ENCODE measurements around the gene TDRD3.

The TDRD3 gene

DNA sequence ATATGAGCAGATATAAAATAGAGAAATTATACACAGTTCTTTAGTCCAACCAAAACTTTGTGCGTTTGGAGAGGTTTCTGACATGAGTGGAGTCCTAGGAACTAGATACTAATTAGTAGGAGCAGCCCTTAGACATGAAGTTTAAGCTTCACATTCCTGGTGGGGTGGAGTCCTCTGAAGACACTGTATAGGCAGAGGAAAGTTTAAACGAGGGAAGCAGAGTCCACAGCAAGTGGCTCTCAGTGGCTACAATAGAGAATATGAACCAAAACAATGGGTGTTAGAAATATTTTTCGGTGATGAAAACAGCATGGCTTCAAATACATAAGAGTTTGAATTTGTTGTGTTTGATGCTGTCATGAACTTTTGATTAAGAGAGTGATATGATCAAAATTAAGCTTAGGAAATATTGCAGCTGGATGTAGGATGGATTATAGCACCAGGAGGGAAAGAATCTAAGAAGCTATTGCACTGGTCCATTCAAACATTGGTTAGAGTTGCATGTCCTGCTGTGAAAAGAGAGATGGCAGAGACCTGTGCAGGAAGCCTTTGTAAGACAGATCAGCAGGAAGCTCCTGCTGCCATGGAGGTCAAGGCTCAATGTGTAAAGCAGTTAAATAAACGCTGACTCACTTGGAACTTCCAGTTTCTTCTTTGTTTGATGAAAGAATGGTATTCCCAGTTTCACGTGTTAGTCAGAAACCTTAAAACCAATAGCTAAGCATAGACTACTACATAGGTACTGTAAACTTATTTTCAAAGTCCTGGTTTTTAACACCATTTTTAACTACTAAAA, 175.2 kb downstream of the TDRD3 start:
- no peaks in the 10 kb centered on the region for H3K27me3 ChIP-seq (ENCODE audit: low read depth, low read length)
- TF ChIP-seq CTCF (IDR thresholded peaks at IDR 0.05; ENCODE audit: low read depth, low read length) (no peak), EZH2phosphoT487 (IDR thresholded peaks at IDR 0.05; ENCODE audit: low read depth) (no peak)
- no peaks in the 10 kb centered on the region for H4K20me1 ChIP-seq (ENCODE audit: insufficient read depth, low read length)
- no peak overlapping the region for H3K4me2 ChIP-seq (ENCODE audit: low read length)
- no peak overlapping the region for H3K27ac ChIP-seq (ENCODE audit: low read length)
- no peak overlapping the region for H2AFZ ChIP-seq (ENCODE audit: low read depth, low read length)
- H3K9me3 ChIP-seq (ENCODE audit: insufficient read depth, low read length) = no peaks in the 10 kb centered on the region
- no peak overlapping the region for H3K9ac ChIP-seq (ENCODE audit: low read length)
- no peaks in the 10 kb centered on the region for H3K4me1 ChIP-seq (ENCODE audit: low read length)
- H3K79me2 ChIP-seq (ENCODE audit: low read length) = no peaks in the 10 kb centered on the region
- H3K4me3 ChIP-seq (ENCODE audit: low read length) = no peak overlapping the region
- H3K36me3 ChIP-seq (replicated peaks; ENCODE audit: low read depth, low read length) = peaks cover 6% of the 10 kb centered on the region

- Histone ChIP-seq H3K27me3 (ENCODE audit: low read depth, low read length) (no peaks in the 10 kb centered on the region), H2AFZ (ENCODE audit: low read depth, low read length) (no peak overlapping the region), H3K4me1 (ENCODE audit: low read length) (no peaks in the 10 kb centered on the region), H3K4me3 (ENCODE audit: low read length) (no peak overlapping the region), H3K79me2 (ENCODE audit: low read length) (no peaks in the 10 kb centered on the region), H3K4me2 (ENCODE audit: low read length) (no peak overlapping the region), H3K9ac (ENCODE audit: low read length) (no peak overlapping the region), H3K36me3 (replicated peaks; ENCODE audit: low read depth, low read length) (peaks cover 6% of the 10 kb centered on the region), H4K20me1 (ENCODE audit: insufficient read depth, low read length) (no peaks in the 10 kb centered on the region), H3K27ac (ENCODE audit: low read length) (no peak overlapping the region), H3K9me3 (ENCODE audit: insufficient read depth, low read length) (no peaks in the 10 kb centered on the region)
- TF ChIP-seq CTCF (IDR thresholded peaks at IDR 0.05; ENCODE audit: low read depth, low read length) (no peak), EZH2phosphoT487 (IDR thresholded peaks at IDR 0.05; ENCODE audit: low read depth) (no peak)
These were observed 175.8 kb downstream of the TDRD3 start for GRCh38 chr13:60572855-60573254.

DNA sequence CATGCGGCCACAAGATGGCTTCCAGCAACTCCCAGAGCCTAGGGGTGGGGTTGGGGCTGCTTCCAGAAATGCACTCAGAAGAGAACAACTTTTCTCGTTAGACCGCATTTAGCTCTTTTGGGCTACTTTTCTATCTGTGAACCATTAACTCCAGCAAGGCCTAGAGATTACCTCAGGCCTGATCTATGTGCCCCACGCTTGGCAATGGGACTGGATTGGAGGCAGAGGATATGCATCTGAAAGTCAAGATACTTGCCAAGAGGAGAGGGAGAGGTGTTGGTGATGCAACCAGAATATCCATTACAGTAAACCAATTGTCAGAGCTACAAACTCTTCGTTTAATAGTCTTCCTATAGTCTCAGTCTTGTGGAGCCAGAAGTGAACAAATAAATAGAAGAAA, 177.7 kb downstream of the TDRD3 start:
- no peaks in the 10 kb centered on the region for H4K20me1 ChIP-seq (ENCODE audit: insufficient read depth, low read length)
- H3K9me3 ChIP-seq (ENCODE audit: insufficient read depth, low read length) = no peaks in the 10 kb centered on the region
- H3K4me3 ChIP-seq (ENCODE audit: low read length) = no peak overlapping the region
- H3K4me1 ChIP-seq (ENCODE audit: low read length) = no peaks in the 10 kb centered on the region
- no peak overlapping the region for H2AFZ ChIP-seq (ENCODE audit: low read depth, low read length)
- TF ChIP-seq EZH2phosphoT487 (IDR thresholded peaks at IDR 0.05; ENCODE audit: low read depth) = no peak
- TF ChIP-seq CTCF (IDR thresholded peaks at IDR 0.05; ENCODE audit: low read depth, low read length) = no peak
- H3K36me3 ChIP-seq (replicated peaks; ENCODE audit: low read depth, low read length) = peaks cover 3% of the 10 kb centered on the region
- H3K27ac ChIP-seq (ENCODE audit: low read length) = no peak overlapping the region
- no peak overlapping the region for H3K9ac ChIP-seq (ENCODE audit: low read length)
- no peaks in the 10 kb centered on the region for H3K27me3 ChIP-seq (ENCODE audit: low read depth, low read length)
- no peaks in the 10 kb centered on the region for H3K79me2 ChIP-seq (ENCODE audit: low read length)
- H3K4me2 ChIP-seq (ENCODE audit: low read length) = no peak overlapping the region

GRCh38 chr13:60575142-60575541, 178.1 kb downstream of the TDRD3 start:
- no peak overlapping the region for H3K4me3 ChIP-seq (ENCODE audit: low read length)
- no peaks in the 10 kb centered on the region for H4K20me1 ChIP-seq (ENCODE audit: insufficient read depth, low read length)
- H3K79me2 ChIP-seq (ENCODE audit: low read length) = no peaks in the 10 kb centered on the region
- peaks cover 3% of the 10 kb centered on the region for H3K36me3 ChIP-seq (replicated peaks; ENCODE audit: low read depth, low read length)
- no peaks in the 10 kb centered on the region for H3K4me1 ChIP-seq (ENCODE audit: low read length)
- no peak overlapping the region for H3K27ac ChIP-seq (ENCODE audit: low read length)
- no peak overlapping the region for H3K9ac ChIP-seq (ENCODE audit: low read length)
- no peak for TF ChIP-seq EZH2phosphoT487 (IDR thresholded peaks at IDR 0.05; ENCODE audit: low read depth)
- TF ChIP-seq CTCF (IDR thresholded peaks at IDR 0.05; ENCODE audit: low read depth, low read length) = no peak
- no peaks in the 10 kb centered on the region for H3K9me3 ChIP-seq (ENCODE audit: insufficient read depth, low read length)
- no peaks in the 10 kb centered on the region for H3K27me3 ChIP-seq (ENCODE audit: low read depth, low read length)
- H2AFZ ChIP-seq (ENCODE audit: low read depth, low read length) = no peak overlapping the region
- H3K4me2 ChIP-seq (ENCODE audit: low read length) = no peak overlapping the region

Data from OCI-LY3 (cell line).